ENCODE measurements around the gene CIP2A. TPM values are rescaled to one million over a fixed set of nuclear protein-coding genes. Genes with fewer than 3 reads are reported as not detected.

CIP2A gene
- total RNA-seq, 4 donors from 2014 or later = 1.5 to 11.5 (median 7.2) TPM

DNA sequence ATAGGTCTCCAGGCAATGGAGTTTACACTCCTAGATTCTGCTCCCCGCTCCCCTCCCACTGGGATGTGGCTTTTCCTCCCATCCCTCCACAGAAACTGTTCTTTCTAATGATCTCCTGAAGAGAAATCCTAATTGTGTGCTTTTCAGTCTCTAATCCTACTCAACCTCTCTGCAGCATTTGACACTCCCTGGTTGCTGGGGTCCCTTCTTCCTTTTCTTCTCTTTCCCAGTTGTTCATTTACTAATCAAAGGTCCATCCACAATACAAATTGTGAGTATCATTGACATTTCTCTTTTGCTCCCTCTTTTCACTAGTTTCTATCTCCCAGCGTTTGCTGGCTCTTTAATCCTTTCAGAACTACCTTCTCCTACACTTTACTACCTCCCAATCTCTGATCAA, 72.4 kb downstream of the CIP2A start:
- H3K9me3 ChIP-seq = no peaks in the 10 kb centered on the region
- intact Hi-C loops (cut with DNase I) = no loop called here
- 75 to 94% methylated on average over 2 of the region's 2 CpGs for WGBS, 2 donors
- DNase-seq = no peak
- H3K27ac ChIP-seq = no peak overlapping the region
- no peaks in the 10 kb centered on the region for H3K36me3 ChIP-seq
- peaks cover 0 to 12% (median 0%) of the 10 kb centered on the region in 3 donors for H3K4me1 ChIP-seq
- TF ChIP-seq, protein P1, sequence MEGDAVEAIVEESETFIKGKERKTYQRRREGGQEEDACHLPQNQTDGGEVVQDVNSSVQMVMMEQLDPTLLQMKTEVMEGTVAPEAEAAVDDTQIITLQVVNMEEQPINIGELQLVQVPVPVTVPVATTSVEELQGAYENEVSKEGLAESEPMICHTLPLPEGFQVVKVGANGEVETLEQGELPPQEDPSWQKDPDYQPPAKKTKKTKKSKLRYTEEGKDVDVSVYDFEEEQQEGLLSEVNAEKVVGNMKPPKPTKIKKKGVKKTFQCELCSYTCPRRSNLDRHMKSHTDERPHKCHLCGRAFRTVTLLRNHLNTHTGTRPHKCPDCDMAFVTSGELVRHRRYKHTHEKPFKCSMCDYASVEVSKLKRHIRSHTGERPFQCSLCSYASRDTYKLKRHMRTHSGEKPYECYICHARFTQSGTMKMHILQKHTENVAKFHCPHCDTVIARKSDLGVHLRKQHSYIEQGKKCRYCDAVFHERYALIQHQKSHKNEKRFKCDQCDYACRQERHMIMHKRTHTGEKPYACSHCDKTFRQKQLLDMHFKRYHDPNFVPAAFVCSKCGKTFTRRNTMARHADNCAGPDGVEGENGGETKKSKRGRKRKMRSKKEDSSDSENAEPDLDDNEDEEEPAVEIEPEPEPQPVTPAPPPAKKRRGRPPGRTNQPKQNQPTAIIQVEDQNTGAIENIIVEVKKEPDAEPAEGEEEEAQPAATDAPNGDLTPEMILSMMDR (IDR thresholded peaks at IDR 0.05) = no peak
- no peak for TF ChIP-seq POLR2A (IDR thresholded peaks at IDR 0.05)
- no peak overlapping the region for H3K4me3 ChIP-seq
- H3K27me3 ChIP-seq = no peaks in the 10 kb centered on the region

DNA sequence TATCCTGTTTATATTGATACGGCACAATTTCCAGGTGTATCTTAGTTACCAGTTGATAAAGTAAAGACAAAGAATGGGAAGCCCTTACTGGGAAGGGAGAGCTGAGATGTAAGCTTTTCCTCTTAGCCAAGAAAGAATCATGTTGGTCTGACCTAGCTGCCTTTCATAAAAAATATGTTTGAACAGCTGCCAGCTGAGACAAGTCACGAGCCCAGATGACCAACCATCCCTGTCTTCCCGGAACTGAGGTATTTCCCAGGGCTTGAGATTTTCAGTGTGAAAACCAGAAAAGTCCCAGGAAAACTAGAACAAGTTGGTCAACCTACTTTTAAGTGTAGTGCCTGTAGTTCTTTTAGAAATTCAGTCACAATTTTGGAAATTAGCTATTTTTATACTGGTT, 75.3 kb downstream of the CIP2A start:
- Histone ChIP-seq H3K9me3 (no peaks in the 10 kb centered on the region), H3K4me3 (no peak overlapping the region), H3K27me3 (no peaks in the 10 kb centered on the region), H3K4me1 (peaks cover 0 to 20% (median 0%) of the 10 kb centered on the region in 3 donors), H3K27ac (no peak overlapping the region), H3K36me3 (no peaks in the 10 kb centered on the region)
- no peak for TF ChIP-seq POLR2A (IDR thresholded peaks at IDR 0.05)
- TF ChIP-seq, protein P1 (IDR thresholded peaks at IDR 0.05) = no peak
- intact Hi-C loops (cut with DNase I) = no loop called here
- 47 to 62% methylated on average over 3 of the region's 3 CpGs for WGBS, 2 donors
- DNase-seq = no peak

DNA sequence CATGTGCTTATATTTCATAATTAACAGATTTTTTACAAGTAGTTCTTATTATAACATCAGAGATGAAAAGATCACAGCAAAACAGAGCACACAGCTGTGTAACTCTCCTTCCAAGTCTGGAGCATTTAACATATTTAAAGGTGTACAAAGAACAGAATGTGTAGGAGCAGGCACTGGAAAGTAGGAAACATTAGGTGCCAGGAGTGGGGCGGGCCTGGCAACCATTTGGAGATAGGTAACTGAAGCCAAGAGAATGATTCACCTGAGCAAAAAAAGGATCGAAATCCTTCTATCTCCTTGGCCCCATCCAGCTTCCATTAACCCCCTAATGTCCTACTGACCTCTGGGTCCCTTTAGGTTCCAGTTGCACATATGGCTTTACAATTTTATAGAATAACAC, 76.6 kb downstream of the CIP2A start:
- Histone ChIP-seq H3K9me3 (no peaks in the 10 kb centered on the region), H3K27me3 (no peaks in the 10 kb centered on the region), H3K4me3 (no peak overlapping the region), H3K36me3 (no peaks in the 10 kb centered on the region), H3K27ac (no peak overlapping the region), H3K4me1 (peaks cover 0 to 20% (median 0%) of the 10 kb centered on the region in 3 donors)
- WGBS, 2 donors = 38 to 40% methylated on average over 2 of the region's 2 CpGs
- TF ChIP-seq, protein P1 (IDR thresholded peaks at IDR 0.05) = no peak
- no peak for TF ChIP-seq POLR2A (IDR thresholded peaks at IDR 0.05)
- intact Hi-C loops (cut with DNase I) = no loop called here
- no peak for DNase-seq

DNA sequence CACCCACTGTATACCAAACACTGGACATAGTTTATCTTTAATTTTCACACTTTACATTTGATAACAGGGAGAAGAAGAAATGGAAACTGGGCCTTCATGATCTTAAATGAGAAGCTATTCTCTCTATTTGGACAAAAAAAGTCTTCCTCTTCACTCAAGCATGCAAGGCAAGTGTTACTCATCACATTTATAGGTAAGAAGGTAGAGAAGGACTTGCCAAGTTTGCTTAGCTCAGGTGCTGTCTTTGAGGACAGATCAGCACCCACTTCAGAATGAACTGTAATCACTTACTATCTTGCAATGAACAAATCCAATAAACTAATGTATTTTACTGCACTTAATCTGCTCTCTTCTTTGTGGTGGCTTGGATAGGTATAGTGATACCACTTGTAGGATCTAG, 77.7 kb downstream of the CIP2A start:
- no peaks in the 10 kb centered on the region for H3K27me3 ChIP-seq
- H3K27ac ChIP-seq = no peak overlapping the region
- H3K36me3 ChIP-seq = no peaks in the 10 kb centered on the region
- DNase-seq = no peak
- no peak for TF ChIP-seq POLR2A (IDR thresholded peaks at IDR 0.05)
- TF ChIP-seq, protein P1 (IDR thresholded peaks at IDR 0.05) = no peak
- peaks cover 0 to 20% (median 0%) of the 10 kb centered on the region in 3 donors for H3K4me1 ChIP-seq
- H3K9me3 ChIP-seq = no peaks in the 10 kb centered on the region
- intact Hi-C loops (cut with DNase I) = no loop called here
- no peak overlapping the region for H3K4me3 ChIP-seq

DNA sequence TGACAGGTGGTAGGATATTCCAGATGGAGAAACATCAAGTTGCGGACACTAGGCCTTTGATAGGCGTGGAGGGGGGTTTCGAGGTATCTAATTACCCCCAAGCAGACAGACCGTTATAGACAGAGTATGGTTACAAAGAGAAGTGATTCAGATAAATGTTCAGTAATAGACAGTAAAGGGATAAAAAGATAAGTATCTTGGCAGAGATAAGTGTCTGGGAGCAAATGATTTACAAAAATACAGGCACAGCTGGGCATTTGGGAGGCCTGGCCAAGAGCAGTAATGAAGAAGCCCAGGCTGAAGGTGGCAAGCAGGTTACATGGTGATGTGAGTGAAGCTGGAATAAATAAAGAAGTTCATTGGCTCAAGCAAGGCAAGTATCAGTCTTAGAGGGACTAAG, 78.2 kb downstream of the CIP2A start:
- no peak for TF ChIP-seq POLR2A (IDR thresholded peaks at IDR 0.05)
- TF ChIP-seq, protein P1 (IDR thresholded peaks at IDR 0.05) = no peak
- intact Hi-C loops (cut with DNase I) = no loop called here
- Histone ChIP-seq H3K27me3 (no peaks in the 10 kb centered on the region), H3K9me3 (no peaks in the 10 kb centered on the region), H3K4me3 (no peak overlapping the region), H3K4me1 (peaks cover 0 to 20% (median 0%) of the 10 kb centered on the region in 3 donors), H3K36me3 (no peaks in the 10 kb centered on the region), H3K27ac (no peak overlapping the region)
- 92 to 94% methylated on average over 4 of the region's 4 CpGs for whole genome bisulfite sequencing, 2 donors
- no peak for DNase-seq

Data from esophagus squamous epithelium (tissue), 5 donors.